ENCODE results near the gene TNNC2. TPM values are rescaled to one million over a fixed set of nuclear protein-coding genes. Genes with fewer than 3 reads are reported as not detected.
A peak's percentile ranks its signal among the peaks of the same experiment; 100 is the strongest.

TNNC2 gene
- total RNA-seq, 1 donor from 2014 or later, result 2.1 TPM

DNA sequence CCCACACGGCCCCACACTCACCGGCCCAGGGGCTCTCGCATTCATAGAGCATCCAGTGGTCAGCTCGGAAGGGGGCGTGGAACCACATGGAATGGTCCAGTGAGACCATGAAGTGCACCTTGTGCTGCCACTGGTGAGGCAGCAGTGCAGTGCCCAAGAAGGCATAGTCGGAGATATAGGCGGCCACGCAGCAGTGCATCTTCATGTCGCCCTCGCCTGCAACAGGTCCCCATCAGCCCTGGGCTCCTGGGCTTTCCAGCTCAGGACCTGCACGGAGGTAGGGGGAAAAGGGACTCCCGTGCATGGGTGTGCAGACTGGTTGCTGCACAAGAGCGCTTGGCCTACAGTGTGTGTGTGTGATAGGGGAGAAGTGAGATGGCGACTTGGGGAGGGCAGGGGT is 16.4 kb upstream of the TNNC2 start:
- TF ChIP-seq, protein P1, sequence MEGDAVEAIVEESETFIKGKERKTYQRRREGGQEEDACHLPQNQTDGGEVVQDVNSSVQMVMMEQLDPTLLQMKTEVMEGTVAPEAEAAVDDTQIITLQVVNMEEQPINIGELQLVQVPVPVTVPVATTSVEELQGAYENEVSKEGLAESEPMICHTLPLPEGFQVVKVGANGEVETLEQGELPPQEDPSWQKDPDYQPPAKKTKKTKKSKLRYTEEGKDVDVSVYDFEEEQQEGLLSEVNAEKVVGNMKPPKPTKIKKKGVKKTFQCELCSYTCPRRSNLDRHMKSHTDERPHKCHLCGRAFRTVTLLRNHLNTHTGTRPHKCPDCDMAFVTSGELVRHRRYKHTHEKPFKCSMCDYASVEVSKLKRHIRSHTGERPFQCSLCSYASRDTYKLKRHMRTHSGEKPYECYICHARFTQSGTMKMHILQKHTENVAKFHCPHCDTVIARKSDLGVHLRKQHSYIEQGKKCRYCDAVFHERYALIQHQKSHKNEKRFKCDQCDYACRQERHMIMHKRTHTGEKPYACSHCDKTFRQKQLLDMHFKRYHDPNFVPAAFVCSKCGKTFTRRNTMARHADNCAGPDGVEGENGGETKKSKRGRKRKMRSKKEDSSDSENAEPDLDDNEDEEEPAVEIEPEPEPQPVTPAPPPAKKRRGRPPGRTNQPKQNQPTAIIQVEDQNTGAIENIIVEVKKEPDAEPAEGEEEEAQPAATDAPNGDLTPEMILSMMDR (conservative IDR thresholded peaks at IDR 0.05), result no peak
- Mint-ChIP-seq H3K27ac (no peak overlapping the region), H3K27me3 (no peaks in the 10 kb centered on the region), H3K9me3 (no peaks in the 10 kb centered on the region), H3K36me3 (peaks cover 4% of the 10 kb centered on the region), H3K4me1 (ENCODE audit: unreplicated experiment) (no peaks in the 10 kb centered on the region), H3K4me3 (no peak overlapping the region)
- no peak for DNase-seq (ENCODE audit: extremely low spot score, unreplicated experiment)

DNA sequence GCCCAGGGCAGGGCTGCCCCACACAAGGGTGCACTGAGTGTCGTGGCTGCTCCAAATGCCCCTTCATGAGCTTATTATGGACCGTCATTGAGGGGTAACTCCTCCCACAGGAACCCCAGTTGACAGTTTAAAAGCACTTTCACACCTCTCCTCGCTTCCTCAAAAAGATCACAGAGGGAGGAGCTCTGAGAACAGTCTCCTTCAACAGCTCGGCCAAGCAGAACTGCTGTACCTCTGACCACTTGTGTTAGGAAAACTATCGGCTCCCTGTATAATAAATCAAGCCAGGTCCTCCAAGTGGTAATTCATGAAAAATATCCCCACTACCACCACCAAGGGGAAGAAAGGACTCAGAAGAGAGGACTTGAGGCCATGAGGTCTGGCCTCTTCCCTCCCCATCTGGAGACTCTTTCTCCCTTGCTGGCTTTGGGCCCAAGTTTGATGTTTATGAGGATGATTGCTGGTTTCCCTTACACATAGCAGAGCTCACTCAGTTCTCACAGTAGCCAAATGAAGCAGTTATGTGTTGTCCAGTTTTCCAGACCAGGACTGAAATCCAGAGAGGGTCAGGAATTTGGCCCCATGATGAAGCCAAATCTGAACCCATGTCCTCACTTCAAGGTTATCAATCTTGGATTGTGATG is 15.2 kb upstream of the TNNC2 start:
- H3K36me3 Mint-ChIP-seq, result peaks cover 4% of the 10 kb centered on the region
- H3K4me1 Mint-ChIP-seq (ENCODE audit: unreplicated experiment), result peaks cover 2% of the 10 kb centered on the region
- no peaks in the 10 kb centered on the region for H3K9me3 Mint-ChIP-seq
- H3K4me3 Mint-ChIP-seq, result no peak overlapping the region
- TF ChIP-seq, protein P1 (conservative IDR thresholded peaks at IDR 0.05), result no peak
- no peak for DNase-seq (ENCODE audit: extremely low spot score, unreplicated experiment)
- H3K27me3 Mint-ChIP-seq, result no peaks in the 10 kb centered on the region
- H3K27ac Mint-ChIP-seq, result no peak overlapping the region

DNA sequence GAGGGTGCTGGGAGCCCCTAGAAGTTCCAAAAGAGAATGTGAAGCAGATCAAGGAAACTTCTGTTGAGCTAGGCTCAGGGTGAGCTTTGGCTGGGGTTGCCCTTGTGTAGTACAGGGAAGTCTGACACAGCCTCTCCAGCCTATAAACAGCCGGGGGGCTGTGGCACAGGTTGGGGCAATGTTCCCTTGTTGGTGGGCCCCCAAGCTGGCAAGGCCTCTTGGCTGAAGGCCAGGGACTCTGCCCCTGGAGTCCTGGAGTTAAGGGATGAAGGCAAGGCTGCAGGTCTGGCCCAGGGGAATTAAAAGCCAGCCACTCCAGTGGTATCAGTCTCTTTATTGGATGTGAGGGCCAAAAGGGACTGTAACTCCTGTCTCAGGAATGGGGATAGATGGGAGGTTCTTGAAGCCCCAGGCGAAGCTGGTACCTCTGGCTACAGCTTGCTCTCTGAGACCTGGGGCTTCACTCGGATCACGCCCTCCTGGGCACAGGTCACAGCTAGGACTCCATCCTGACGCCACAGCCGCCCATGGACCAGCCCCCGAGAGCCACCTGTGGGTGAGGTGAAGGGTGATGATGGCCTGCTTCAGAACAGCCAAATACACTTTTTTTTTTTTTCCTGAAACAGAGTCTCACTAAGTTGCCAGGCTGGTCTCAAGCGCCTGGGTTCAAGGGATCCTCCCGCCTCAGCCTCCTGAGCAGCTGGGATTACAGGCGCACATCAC is 14.5 kb upstream of the TNNC2 start:
- no peak overlapping the region for H3K27ac Mint-ChIP-seq
- TF ChIP-seq, protein P1 (conservative IDR thresholded peaks at IDR 0.05), result no peak
- no peaks in the 10 kb centered on the region for H3K9me3 Mint-ChIP-seq
- H3K4me3 Mint-ChIP-seq, result no peak overlapping the region
- peaks cover 4% of the 10 kb centered on the region for H3K36me3 Mint-ChIP-seq
- H3K27me3 Mint-ChIP-seq, result no peaks in the 10 kb centered on the region
- no peak for DNase-seq (ENCODE audit: extremely low spot score, unreplicated experiment)
- peaks cover 9% of the 10 kb centered on the region for H3K4me1 Mint-ChIP-seq (ENCODE audit: unreplicated experiment)

DNA sequence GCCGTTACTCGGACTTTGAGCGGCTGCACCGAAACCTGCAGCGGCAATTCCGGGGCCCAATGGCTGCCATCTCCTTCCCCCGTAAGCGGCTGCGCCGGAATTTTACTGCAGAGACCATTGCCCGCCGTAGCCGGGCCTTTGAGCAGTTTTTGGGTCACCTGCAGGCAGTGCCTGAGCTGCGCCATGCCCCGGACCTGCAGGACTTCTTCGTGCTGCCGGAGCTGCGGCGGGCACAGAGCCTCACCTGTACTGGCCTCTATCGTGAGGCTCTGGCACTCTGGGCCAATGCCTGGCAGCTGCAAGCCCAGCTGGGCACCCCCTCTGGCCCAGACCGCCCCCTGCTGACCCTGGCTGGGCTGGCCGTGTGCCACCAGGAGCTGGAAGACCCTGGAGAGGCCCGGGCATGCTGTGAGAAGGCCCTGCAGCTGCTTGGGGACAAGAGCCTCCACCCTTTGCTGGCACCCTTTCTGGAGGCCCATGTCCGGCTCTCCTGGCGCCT is 13.6 kb upstream of the TNNC2 start:
- no peak for DNase-seq (ENCODE audit: extremely low spot score, unreplicated experiment)
- H3K4me3 Mint-ChIP-seq, result no peak overlapping the region
- no peaks in the 10 kb centered on the region for H3K9me3 Mint-ChIP-seq
- peaks cover 4% of the 10 kb centered on the region for H3K36me3 Mint-ChIP-seq
- H3K27me3 Mint-ChIP-seq, result no peaks in the 10 kb centered on the region
- no peak overlapping the region for H3K27ac Mint-ChIP-seq
- TF ChIP-seq, protein P1 (conservative IDR thresholded peaks at IDR 0.05), result no peak
- H3K4me1 Mint-ChIP-seq (ENCODE audit: unreplicated experiment), result peaks cover 13% of the 10 kb centered on the region

DNA sequence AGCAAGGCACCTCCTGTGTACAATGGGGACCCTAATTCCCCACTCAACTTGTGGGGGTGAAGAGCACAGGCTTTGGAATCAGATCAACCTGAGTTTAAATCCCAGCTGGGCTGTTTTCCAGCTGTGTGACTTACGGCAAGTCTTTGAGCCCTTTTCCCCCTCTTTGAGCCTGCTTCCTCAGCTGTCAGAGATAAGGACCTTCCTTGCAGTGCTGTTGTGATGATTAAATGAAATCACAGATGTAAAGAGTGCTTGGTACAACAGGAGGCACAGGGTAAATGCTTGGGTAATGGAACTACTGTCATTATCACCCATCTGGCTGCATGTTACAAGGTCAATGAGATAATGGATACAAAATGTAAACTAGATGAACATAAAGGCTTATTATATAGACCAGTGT is 9.7 kb upstream of the TNNC2 start:
- Mint-ChIP-seq H3K4me3 (peak overlapping the region; percentile 10), H3K36me3 (no peaks in the 10 kb centered on the region), H3K9me3 (no peaks in the 10 kb centered on the region), H3K27me3 (no peaks in the 10 kb centered on the region), H3K4me1 (ENCODE audit: unreplicated experiment) (peaks cover 24% of the 10 kb centered on the region), H3K27ac (no peak overlapping the region)
- DNase-seq (ENCODE audit: extremely low spot score, unreplicated experiment), result no peak
- TF ChIP-seq, protein P1 (conservative IDR thresholded peaks at IDR 0.05), result no peak
